ENCODE results near the gene FAM227A. TPM values are rescaled to one million over a fixed set of nuclear protein-coding genes. Genes with fewer than 3 reads are reported as not detected.

FAM227A gene
- total and polyA plus RNA-seq, 2 donors (not counting 3 experiments of a cell fraction or from before 2014, with no cell fraction given), result 0.58 to 1.9 TPM

DNA sequence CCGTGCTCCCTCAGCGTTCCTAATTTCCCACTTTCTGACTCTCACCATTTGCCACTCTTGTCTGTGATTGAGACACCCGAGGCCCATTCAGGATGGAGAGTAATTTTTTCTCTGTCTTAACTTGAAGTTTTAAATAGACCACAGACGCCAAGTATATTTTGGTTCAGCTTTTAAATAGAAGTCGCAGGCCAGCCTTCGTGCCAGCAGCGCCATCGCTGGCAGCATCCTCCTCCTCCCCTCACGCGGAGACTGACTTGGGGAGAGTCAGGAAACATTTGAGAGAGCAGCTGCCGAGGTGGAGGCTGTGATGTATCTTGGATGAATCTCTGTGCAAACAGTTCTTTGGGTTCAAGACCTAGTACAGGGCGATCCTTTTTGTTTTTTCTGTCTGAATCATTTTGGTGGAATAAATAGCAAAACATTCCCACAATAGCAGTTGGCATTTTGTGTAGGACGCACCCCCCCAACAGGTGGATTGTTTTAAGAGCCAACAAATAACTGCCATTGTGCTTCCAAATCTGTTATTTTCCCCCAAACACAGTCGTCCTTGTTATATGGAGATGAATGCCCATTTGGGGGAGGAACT, 85.3 kb downstream of the FAM227A start:
- intact Hi-C loops (cut with micrococcal nuclease) (loop anchor here (1.0 to 10.0 kb wide), 3 partner anchors 66 to 519 kb away; no protein-coding TSS in a partner anchor), dilution Hi-C loops (cut with MboI; ENCODE audit: extremely low pct_ligation_motif_present, low sequenced_read_pairs) (no loop called here)
- H3K9me3 ChIP-seq (replicated peaks; ENCODE audit: control insufficient read depth, insufficient read depth, low read length), result no peaks in the 10 kb centered on the region
- no peak for TF ChIP-seq JUN (IDR thresholded peaks at IDR 0.05; ENCODE audit: borderline replicate concordance, insufficient read depth, insufficient read length, low read depth)
- TF ChIP-seq, protein P1, sequence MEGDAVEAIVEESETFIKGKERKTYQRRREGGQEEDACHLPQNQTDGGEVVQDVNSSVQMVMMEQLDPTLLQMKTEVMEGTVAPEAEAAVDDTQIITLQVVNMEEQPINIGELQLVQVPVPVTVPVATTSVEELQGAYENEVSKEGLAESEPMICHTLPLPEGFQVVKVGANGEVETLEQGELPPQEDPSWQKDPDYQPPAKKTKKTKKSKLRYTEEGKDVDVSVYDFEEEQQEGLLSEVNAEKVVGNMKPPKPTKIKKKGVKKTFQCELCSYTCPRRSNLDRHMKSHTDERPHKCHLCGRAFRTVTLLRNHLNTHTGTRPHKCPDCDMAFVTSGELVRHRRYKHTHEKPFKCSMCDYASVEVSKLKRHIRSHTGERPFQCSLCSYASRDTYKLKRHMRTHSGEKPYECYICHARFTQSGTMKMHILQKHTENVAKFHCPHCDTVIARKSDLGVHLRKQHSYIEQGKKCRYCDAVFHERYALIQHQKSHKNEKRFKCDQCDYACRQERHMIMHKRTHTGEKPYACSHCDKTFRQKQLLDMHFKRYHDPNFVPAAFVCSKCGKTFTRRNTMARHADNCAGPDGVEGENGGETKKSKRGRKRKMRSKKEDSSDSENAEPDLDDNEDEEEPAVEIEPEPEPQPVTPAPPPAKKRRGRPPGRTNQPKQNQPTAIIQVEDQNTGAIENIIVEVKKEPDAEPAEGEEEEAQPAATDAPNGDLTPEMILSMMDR (IDR thresholded peaks at IDR 0.05; ENCODE audit: extremely low read depth in 1 of 2, insufficient read depth in 1 of 2, low read depth in 1 of 2, low read length in 2 of 2), result no peak
- TF ChIP-seq EZH2 (IDR thresholded peaks at IDR 0.05; ENCODE audit: borderline replicate concordance, low read depth, low read length, severe bottlenecking), result no peak
- TF ChIP-seq POLR2AphosphoS5 (IDR thresholded peaks at IDR 0.05; ENCODE audit: insufficient read depth, low read depth, low read length), result no peak
- no peak for TF ChIP-seq FOS (IDR thresholded peaks at IDR 0.05; ENCODE audit: borderline replicate concordance, insufficient read depth, low read length)
- no peak for TF ChIP-seq POLR2A (IDR thresholded peaks at IDR 0.05; ENCODE audit: low read depth, low read length)
- no peak for TF ChIP-seq GATA2 (IDR thresholded peaks at IDR 0.05; ENCODE audit: insufficient read depth, insufficient read length, low read depth, low read length)
- TF ChIP-seq MYC (IDR thresholded peaks at IDR 0.05; ENCODE audit: low read depth, low read length), result no peak
- TF ChIP-seq MAX (IDR thresholded peaks at IDR 0.05; ENCODE audit: insufficient read depth, insufficient read length), result no peak
- no peaks in the 10 kb centered on the region for H3K36me3 ChIP-seq (ENCODE audit: control insufficient read depth in 2 of 2, extremely low read depth in 1 of 2, insufficient read depth in 2 of 2, low read length in 2 of 2)
- BruUV-seq (replicated peaks), result TSS peak; percentile 75
- peak overlapping the region; percentile 43 for H3K9ac ChIP-seq (replicated peaks; ENCODE audit: extremely low read depth, insufficient read depth, low read length)
- H2AFZ ChIP-seq (ENCODE audit: low read depth, low read length), result peak overlapping the region; percentile 79
- no peaks in the 10 kb centered on the region for H4K20me1 ChIP-seq (replicated peaks; ENCODE audit: control insufficient read depth, extremely low read depth, insufficient read depth, low read length)
- FAIRE-seq, result peak; percentile 62
- H3K4me3 ChIP-seq (replicated peaks in 1 of 3; ENCODE audit: insufficient read depth in 1 of 3, low read depth in 1 of 3, low read length in 3 of 3), result peak overlapping the region; percentile 18 to 75 (median 59)
- DNase-seq (ENCODE audit: low read depth, low spot score), result no peak
- H3K9me1 ChIP-seq (replicated peaks; ENCODE audit: control insufficient read depth, extremely low read depth, insufficient read depth, low read length), result no peaks in the 10 kb centered on the region
- H3K27me3 ChIP-seq (ENCODE audit: control insufficient read depth in 2 of 2, insufficient read depth in 2 of 2, low read length in 2 of 2), result peaks cover 0 to 2% of the 10 kb centered on the region in 2 experiments
- ChIA-PET CTCF (interaction anchor here (0.7 to 6.8 kb wide), 6 partner anchors 13 to 518 kb away, joined by 3 to 76 read pairs (median 4); no protein-coding TSS in a partner anchor), POLR2A (interaction anchor here (0.7 kb wide), 1 partner anchor 82 kb away, joined by 3 read pairs; no protein-coding TSS in a partner anchor)
- H3K79me2 ChIP-seq (ENCODE audit: control insufficient read depth, insufficient read depth, low read length), result no peaks in the 10 kb centered on the region
- no peak overlapping the region for H3K27ac ChIP-seq (ENCODE audit: insufficient read depth, low read depth, low read length)
- peaks cover 7% of the 10 kb centered on the region for H3K4me1 ChIP-seq (ENCODE audit: control insufficient read depth, extremely low read depth, insufficient read depth, low read length)
- peak overlapping the region; percentile 53 for H3K4me2 ChIP-seq (ENCODE audit: insufficient read depth, low read length)

Measured in endothelial cell of umbilical vein (primary cell).